K562 (cell line): ENCODE results near the gene PTCH2. TPM values are rescaled to one million over a fixed set of nuclear protein-coding genes. Genes with fewer than 3 reads are reported as not detected.

Experiments used
- ATAC-seq: fragments of 200-7000 bp; cut with Tn5 transposase; 3 replicates; pipeline ENCODE4 v1.9.1; 2020; ENCODE audit warnings: moderate library complexity
- BruUV-seq: library from RNA; stranded (reverse); fragments of 400-500 nt; replicated peaks from 2 replicates; lab custom pipeline; 2021; lab: Mats Ljungman, UMichigan
- CTCF ChIA-PET: fragments of 300-600 bp; formaldehyde crosslinking; extraction: SDS; loops from one replicate; lab custom pipeline; 2021; ENCODE audit warnings: low intra/inter-chr PET ratio; lab: Yijun Ruan, JAX
- POLR2A ChIA-PET: fragments of 300-600, 350-650 bp; sonication (Branson Sonifier 250); formaldehyde crosslinking; extraction: SDS; loops from one replicate; lab custom pipeline; 2021; ENCODE audit warnings: antibody characterized with exemption, inconsistent platforms; lab: Yijun Ruan, JAX
- DNase-seq, 4 experiments: peaks; one replicate each; pipeline versions ENCODE4 v3.0.0 to v3.0.0-alpha.2; 2011 to 2018; ENCODE audit warnings: low spot score in 3 of 4, mixed read lengths in 3 of 4; ENCODE audit errors: extremely low read depth in 1 of 4
- FAIRE-seq: peaks from 2 replicates; lab custom pipeline; 2011; peaks lifted over from hg19 to GRCh38; lab: Jason Lieb, UNC
- H2AFZ ChIP-seq: 2 replicates; pipeline ENCODE4 v1.6.0; 2011; ENCODE audit warnings: low read depth, low read length, control low read depth, inconsistent platforms
- H3K27ac ChIP-seq: fragments of 200-600 bp; 3 replicates; pipeline ENCODE4 v1.8.0; 2011; ENCODE audit warnings: low read depth, mild to moderate bottlenecking, control low read depth, inconsistent platforms, low read length, moderate library complexity, mixed read lengths; ENCODE audit errors: extremely low read depth
- H3K27me3 ChIP-seq, 2 experiments: fragments of 300-600 bp in 1 of 2; 2 replicates in 1 of 2; 3 replicates in 1 of 2; pipeline versions ENCODE4 v1.6.0 to v1.8.0; 2011; ENCODE audit warnings: inconsistent platforms in 2 of 2, low read length in 2 of 2, mild to moderate bottlenecking in 1 of 2, mixed read lengths in 1 of 2, moderate library complexity in 1 of 2; ENCODE audit not compliant: control insufficient read depth in 2 of 2, insufficient read depth in 2 of 2
- H3K36me3 ChIP-seq: fragments of 300-600 bp; 3 replicates; pipeline ENCODE4 v1.8.0; 2011; ENCODE audit warnings: mild to moderate bottlenecking, low read length, inconsistent platforms; ENCODE audit not compliant: control insufficient read depth, insufficient read depth
- H3K4me1 ChIP-seq, 2 experiments: fragments of 200-600 bp in 1 of 2; replicated peaks in 1 of 2; 2 replicates in 1 of 2; 3 replicates in 1 of 2; pipeline versions ENCODE4 v1.5.1 to v1.8.0; 2011; ENCODE audit warnings: inconsistent platforms in 2 of 2, low read length in 2 of 2, mild to moderate bottlenecking in 1 of 2, mixed read lengths in 1 of 2, moderate library complexity in 1 of 2; ENCODE audit not compliant: control insufficient read depth in 2 of 2, insufficient read depth in 2 of 2
- H3K4me2 ChIP-seq: 2 replicates; pipeline ENCODE4 v1.6.1; 2011; ENCODE audit warnings: low read length, control low read depth, inconsistent platforms, mixed read lengths; ENCODE audit not compliant: insufficient read depth
- H3K4me3 ChIP-seq: fragments of 200-600 bp; sonication (generic), shearing (Covaris generic); 2 replicates; pipeline ENCODE4 v1.5.1; 2016; ENCODE audit warnings: control low read depth, inconsistent platforms
- H3K79me2 ChIP-seq: fragments of 200-600 bp; 3 replicates; pipeline ENCODE4 v1.8.0; 2011; ENCODE audit warnings: low read length, inconsistent platforms; ENCODE audit not compliant: control insufficient read depth, insufficient read depth
- H3K9ac ChIP-seq, 2 experiments: 2 replicates each; pipeline versions ENCODE4 v1.6.0 to v1.6.1; 2011; ENCODE audit warnings: low read depth in 2 of 2, low read length in 2 of 2, control low read depth in 1 of 2, inconsistent platforms in 1 of 2, mild to moderate bottlenecking in 1 of 2, mixed read lengths in 1 of 2; ENCODE audit not compliant: insufficient read depth in 1 of 2
- H3K9me1 ChIP-seq: one replicate; pipeline ENCODE4 v1.6.0; 2011; ENCODE audit warnings: inconsistent platforms, mild to moderate bottlenecking, low read length, moderate library complexity; ENCODE audit not compliant: control insufficient read depth, insufficient read depth
- H3K9me3 ChIP-seq: replicated peaks from 2 replicates; pipeline ENCODE4 v1.5.1; 2011; ENCODE audit warnings: low read depth, low read length, inconsistent platforms; ENCODE audit not compliant: control insufficient read depth, insufficient read depth
- H4K20me1 ChIP-seq: replicated peaks from 2 replicates; pipeline ENCODE4 v1.6.1; 2011; ENCODE audit warnings: low read length, inconsistent platforms, mixed read lengths; ENCODE audit not compliant: control insufficient read depth, insufficient read depth
- E4F1 ChIP-seq: fragments of 250-450 bp; sonication (Bioruptor Pico); IDR thresholded peaks from 2 replicates; pipeline ENCODE4 v1.5.0; 2021; ENCODE audit warnings: mild to moderate bottlenecking, borderline replicate concordance
- NR1H2 ChIP-seq: sonication (generic); formaldehyde crosslinking; IDR thresholded peaks from 2 replicates; pipeline ENCODE4 v1.4.0; 2020; ENCODE audit warnings: mild to moderate bottlenecking, missing genetic modification reagents
- PTBP1 ChIP-seq: fragments of 200-400 bp; formaldehyde crosslinking; IDR thresholded peaks from 2 replicates; pipeline ENCODE4 v1.6.1; 2017; ENCODE audit warnings: low read depth, low read length
- RAD51 ChIP-seq: fragments of 450-650 bp; IDR thresholded peaks from 2 replicates; pipeline ENCODE4 v1.7.1; 2016; ENCODE audit warnings: low read depth, mild to moderate bottlenecking, borderline replicate concordance
- SUPT5H ChIP-seq: fragments of 450-650 bp; IDR thresholded peaks from 2 replicates; pipeline ENCODE4 v1.6.1; 2016
- ZNF717 ChIP-seq: fragments of 250-450 bp; sonication (Bioruptor Pico); IDR thresholded peaks from 2 replicates; pipeline ENCODE4 v1.5.0; 2021
- WGBS: fragments of 100-300 bp; shearing (Covaris generic); methylation state at CpG from one replicate; pipeline ENCODE4 v1.1.6; 2016; ENCODE audit warnings: low coverage, mixed read lengths; ENCODE audit not compliant: insufficient coverage; ENCODE audit errors: missing lambda C conversion rate; 5-methylcytosine and 5-hydroxymethylcytosine counted together
- in situ Hi-C: fragments of 300-500 bp; cut with MboI; formaldehyde crosslinking; loops from 4 replicates; pipeline ENCODE4 v1.15.0; 2018; ENCODE audit warnings: inconsistent platforms, mixed read lengths
- intact Hi-C: fragments of 100-400 bp; cut with micrococcal nuclease; formaldehyde crosslinking; loops from 2 replicates; pipeline ENCODE4 v1.14.2; 2022
- polyA plus RNA-seq, 8 experiments: library from polyadenylated mRNA; depleted of rRNA in 4 of 8; stranded (reverse) in 5 of 8; unstranded in 3 of 8; fragments of >200 nt; fragmentation: Nextera tagmentation in 2 of 8; fragmentation: Illumina TruSeq in 1 of 8; extraction: Ambion mirVana in 2 of 8; extraction: Trizol in 1 of 8; gene quantifications; 2 replicates each; pipeline versions ENCODE4 v1.2.1 to v1.2.3, GENCODE V29; 2011 to 2014; ENCODE audit warnings: inconsistent platforms in 1 of 8, missing spikeins in 1 of 8
- total RNA-seq, 7 experiments: library from RNA; depleted of rRNA in 6 of 7; stranded (reverse); fragments of >200 nt in 6 of 7; fragmentation: Illumina TruSeq in 2 of 7; extraction: Trizol in 2 of 7; gene quantifications; 2 replicates each; pipeline versions ENCODE4 v1.2.1 to v1.2.3, GENCODE V29; 2011 to 2021; ENCODE audit warnings: low replicate concordance in 1 of 7

The PTCH2 gene
- total and polyA plus RNA-seq, 9 of the 15 experiments (the other 6 are each of a cell fraction or from before 2014, with no cell fraction given) = 0.15 to 27.3 (median 0.48) TPM; not detected in 1

GRCh38 chr1:44848456-44849181 is 5.6 kb upstream of the PTCH2 start (continued):
- TF ChIP-seq ZNF717 (CRISPR knock-in tag) = no peak
- TF ChIP-seq E4F1 (CRISPR knock-in tag) = no peak
- TF ChIP-seq RAD51 = no peak

- no peak overlapping the region for H3K4me3 ChIP-seq
- POLR2A ChIA-PET = interaction anchor here (0.9 to 4.1 kb wide), 6 partner anchors 13 to 126 kb away, joined by 3 to 16 read pairs (median 4); partner anchors contain the start of gene PLK3
- no peaks in the 10 kb centered on the region for H3K9me3 ChIP-seq
- no peak overlapping the region for H3K9ac ChIP-seq
- intact Hi-C loops = no loop called here
- in situ Hi-C loops = no loop called here
- TF ChIP-seq NR1H2 (CRISPR knock-in tag) (no peak), PTBP1 (no peak), SUPT5H (0 out of 2 replicates have a peak, but pooled peaks have one; percentile 3)
- H3K79me2 ChIP-seq = no peaks in the 10 kb centered on the region
- H3K36me3 ChIP-seq = peaks cover 23% of the 10 kb centered on the region; the same call in 2 of the 3 replicates
- no peaks in the 10 kb centered on the region for H3K27me3 ChIP-seq
- no peak overlapping the region for H2AFZ ChIP-seq
- ATAC-seq (no peak), FAIRE-seq (no peak), DNase-seq (no peak)
- WGBS = 92% methylated on average over 1 of the region's 1 CpG
- H3K9me1 ChIP-seq = no peaks in the 10 kb centered on the region
- BruUV-seq = no TSS peak
- no peaks in the 10 kb centered on the region for H4K20me1 ChIP-seq
- CTCF ChIA-PET = no interaction called here
- H3K4me2 ChIP-seq = no peak overlapping the region
- peaks cover under 1 to 9% of the 10 kb centered on the region in 2 experiments; a peak in 2 of 5 replicates for H3K4me1 ChIP-seq
- no peak overlapping the region for H3K27ac ChIP-seq
These were observed 4.8 kb upstream of the PTCH2 start for GRCh38 chr1:44847845-44848244.
